ELR (cell line): ENCODE measurements around the gene OR6Y1.

Source experiments
- DNase-seq: peaks from one replicate; pipeline ENCODE4 v3.0.0-alpha.2; 2015; ENCODE audit warnings: low read depth

OR6Y1 gene

DNA sequence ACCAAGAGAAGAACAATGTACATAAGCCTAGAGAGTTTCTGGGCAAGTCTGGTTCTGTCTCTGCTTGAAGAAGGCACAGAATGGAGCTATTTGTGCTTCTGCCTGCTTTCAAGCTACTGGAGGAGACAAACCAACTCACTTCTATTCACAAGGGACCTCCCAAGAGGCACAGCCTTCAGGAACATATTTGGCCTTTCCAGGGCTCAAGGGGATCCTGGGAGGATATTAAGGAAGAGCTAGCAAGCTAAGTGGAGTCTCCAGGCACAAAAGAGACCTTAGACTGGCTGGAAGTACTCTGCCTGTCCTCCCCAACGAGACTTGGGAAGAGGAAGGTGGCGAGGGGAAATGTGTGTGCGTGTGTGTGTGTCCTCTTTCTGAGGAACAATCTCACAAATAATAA, at the start of gene OR6Y1:
OR6Y1 (minus strand) TSS at position 54 of the 400 bp plus-strand sequence. CDS start 6,300 bp downstream, outside the sequence.
- DNase-seq = no peak

DNA sequence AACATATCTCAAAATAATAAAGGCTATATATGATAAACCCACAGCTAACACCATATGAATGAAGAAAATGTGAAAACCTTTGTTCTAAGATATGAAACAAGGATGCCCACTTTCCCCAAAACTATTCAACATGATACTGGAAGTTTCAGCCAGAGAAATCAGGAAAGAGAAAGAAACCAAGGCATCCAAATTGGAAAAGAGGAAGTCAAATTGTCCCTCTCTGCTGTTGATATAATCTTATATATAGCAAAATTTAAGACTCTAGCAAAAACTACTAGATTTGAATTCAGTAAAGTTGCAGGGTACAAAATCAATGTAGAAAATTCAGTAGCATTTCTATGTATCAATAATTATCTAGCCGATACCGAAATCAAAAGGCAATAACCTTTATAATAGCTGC, 46.5 kb upstream of the OR6Y1 start:
- no peak for DNase-seq

DNA sequence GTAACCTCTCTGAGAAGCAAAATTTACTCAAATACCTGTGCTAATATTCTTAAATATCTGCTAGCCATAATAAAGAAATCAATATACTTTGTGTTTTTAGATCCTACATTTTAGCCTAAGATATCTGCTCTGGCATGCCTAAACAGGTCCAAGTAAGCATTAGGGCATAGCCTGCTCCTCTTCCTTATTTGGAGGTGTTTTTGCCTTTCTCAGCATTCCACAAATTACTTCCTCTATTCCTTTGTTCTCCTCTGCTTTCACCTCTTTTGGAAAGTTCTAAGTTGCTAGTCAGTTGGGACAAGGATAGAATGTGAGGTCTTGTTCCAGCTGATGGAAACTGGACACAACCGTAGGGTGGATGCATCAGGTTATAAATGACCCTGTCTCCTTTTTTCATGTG, 32.7 kb upstream of the OR6Y1 start:
- DNase-seq = no peak

DNA sequence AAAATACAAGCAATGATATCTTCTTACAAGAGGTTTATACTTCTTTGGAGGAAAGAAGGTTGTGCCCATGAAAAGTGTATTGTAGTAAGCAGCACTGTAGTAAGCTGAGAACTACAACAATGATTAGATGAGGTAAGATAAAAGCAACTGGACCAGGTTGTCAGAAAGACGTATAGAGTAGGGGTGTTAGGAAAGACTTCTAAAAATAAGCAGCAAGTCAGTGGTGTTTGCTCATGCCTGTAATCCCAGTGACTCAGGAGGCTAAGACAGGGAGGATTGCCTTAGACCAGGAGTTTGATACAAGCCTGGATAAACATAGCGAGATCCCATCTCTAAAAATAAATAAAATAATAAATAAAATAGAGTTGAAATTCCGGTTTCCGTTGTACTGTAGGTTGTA, 29.8 kb upstream of the OR6Y1 start:
- no peak for DNase-seq

DNA sequence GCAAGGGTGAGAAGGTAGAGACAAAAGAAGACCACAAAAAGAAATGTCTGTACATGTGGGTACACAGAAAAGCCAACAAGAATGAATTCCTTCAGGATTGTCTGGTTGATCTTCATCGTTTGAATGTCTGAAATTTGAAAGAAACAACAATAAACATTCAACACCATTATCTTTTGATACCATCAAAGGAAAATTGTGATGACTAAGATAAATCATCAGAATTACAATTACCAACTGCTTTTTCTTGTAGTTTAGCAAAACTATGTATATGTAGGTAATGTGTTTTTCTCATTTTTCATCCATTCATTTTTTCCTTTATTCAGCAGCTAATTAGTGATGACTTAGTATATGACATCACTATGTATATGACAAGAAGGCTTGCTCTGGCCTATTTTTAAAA, 25.5 kb upstream of the OR6Y1 start, which contains the start of gene OR10X1:
OR10X1 (minus strand) TSS at position 167 of the 400 bp plus-strand sequence; CDS start at position 167, 0 bp downstream.
- no peak for DNase-seq

- no peak for DNase-seq
Observed at GRCh38 chr1:158577561-158577960, 23.4 kb upstream of the OR6Y1 start.

- DNase-seq = no peak
Observed at GRCh38 chr1:158572226-158572625, 18.0 kb upstream of the OR6Y1 start.

GRCh38 chr1:158570480-158570879, 16.3 kb upstream of the OR6Y1 start, which contains the start of gene OR6P1:
Gene OR6P1, minus strand, starts transcription at chr1:158570580. Its CDS starts 6,976 bp downstream, at chr1:158563604.
- no peak for DNase-seq

DNA sequence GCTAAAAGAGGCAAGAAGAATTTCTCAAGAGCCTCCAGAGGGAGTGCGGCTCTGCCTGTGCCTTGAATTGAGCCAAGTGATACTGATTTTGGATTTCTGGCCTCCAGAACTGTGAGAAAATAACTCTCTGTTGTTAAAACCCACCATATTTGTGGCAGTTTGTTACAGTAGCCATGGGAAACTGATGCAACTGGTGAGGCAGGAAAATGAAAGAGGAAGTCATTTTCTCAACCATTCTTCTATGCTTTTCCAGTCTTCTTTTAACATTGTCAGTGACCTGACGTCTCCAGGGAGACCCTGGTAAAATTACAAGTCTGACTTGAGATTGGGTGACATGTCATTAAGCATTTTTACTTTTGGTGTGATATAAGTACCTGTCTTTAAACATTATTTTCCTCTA, 10.4 kb upstream of the OR6Y1 start:
- DNase-seq = no peak

GRCh38 chr1:158563853-158564252, 9.6 kb upstream of the OR6Y1 start:
- no peak for DNase-seq

DNA sequence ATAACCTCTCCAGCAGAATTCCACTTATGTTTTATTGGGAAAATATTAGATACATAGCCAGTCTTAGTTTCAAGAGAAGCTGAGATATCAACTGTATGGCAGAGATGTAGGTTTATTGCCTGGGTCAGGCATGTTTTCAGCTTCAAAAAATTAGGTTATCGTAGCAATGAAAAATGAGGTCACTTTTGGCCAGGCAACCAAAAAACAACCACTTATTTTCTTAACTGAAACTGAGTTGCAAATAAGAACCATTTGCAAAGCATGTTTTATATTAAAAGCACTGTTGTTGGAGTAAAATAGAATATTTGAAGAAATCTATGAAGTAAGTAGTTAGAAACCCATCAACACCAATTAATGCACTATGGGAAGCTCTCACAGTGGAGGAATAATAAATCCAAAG, 5.5 kb upstream of the OR6Y1 start:
- DNase-seq = no peak

DNA sequence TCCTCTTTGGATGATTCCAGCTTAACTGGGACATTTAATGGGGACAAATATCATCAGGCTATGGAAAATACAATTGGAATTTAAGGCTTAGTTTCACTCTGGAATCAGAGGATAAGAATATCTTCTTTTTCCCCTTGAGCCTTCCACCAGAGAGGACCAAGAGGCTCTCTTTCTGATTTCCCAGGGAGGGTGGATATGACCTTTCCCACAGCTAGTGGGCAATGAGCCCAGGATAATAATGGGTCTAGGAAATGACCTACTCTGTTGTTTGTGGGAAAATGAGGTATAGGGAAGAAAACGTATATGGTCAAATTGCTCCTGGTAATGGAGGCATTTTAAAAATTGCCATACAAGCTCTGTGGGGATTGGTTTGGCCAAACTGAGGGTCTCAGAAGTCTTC, 1.9 kb downstream of the OR6Y1 start:
- DNase-seq = no peak

GRCh38 chr1:158547533-158547932, 6.7 kb downstream of the OR6Y1 start:
- no peak for DNase-seq

DNA sequence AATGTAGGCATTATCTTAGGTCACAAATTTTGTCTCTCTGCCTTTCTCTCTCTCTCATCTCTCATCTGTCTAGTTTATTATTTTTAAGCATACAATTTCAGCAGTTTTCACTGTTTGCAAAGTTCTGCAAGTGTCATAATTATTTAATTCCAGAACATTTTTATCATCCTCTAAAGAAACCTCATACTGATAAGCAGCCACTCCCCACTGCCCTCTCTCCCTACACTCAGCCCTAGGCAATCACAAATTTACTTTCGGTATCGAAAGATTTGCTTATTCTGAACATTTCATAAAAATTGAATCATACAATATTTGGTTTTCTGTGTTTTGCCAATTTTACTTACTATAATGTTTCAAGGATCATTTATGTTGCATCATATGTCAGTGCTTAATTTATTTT, 16.6 kb downstream of the OR6Y1 start:
- no peak for DNase-seq

DNA sequence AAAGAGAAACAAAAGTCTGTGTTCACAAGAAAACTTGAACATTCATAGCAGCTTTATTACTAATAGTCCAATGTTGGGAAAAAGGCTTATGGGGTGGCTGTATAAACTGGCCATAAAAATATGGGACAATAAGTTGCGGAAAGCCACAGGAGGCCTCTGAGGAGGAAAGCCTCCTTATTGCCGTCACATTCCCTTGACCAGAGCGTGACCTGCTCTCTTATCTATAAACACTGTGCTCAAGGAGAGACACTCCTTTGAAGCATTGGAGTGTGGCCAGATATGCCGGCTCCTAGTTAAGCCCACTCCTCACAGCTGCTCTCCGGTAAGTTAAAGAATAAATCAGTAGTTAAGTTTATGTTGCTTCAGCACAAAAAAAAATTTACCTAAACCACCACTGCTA, 19.7 kb downstream of the OR6Y1 start:
- DNase-seq = no peak

DNA sequence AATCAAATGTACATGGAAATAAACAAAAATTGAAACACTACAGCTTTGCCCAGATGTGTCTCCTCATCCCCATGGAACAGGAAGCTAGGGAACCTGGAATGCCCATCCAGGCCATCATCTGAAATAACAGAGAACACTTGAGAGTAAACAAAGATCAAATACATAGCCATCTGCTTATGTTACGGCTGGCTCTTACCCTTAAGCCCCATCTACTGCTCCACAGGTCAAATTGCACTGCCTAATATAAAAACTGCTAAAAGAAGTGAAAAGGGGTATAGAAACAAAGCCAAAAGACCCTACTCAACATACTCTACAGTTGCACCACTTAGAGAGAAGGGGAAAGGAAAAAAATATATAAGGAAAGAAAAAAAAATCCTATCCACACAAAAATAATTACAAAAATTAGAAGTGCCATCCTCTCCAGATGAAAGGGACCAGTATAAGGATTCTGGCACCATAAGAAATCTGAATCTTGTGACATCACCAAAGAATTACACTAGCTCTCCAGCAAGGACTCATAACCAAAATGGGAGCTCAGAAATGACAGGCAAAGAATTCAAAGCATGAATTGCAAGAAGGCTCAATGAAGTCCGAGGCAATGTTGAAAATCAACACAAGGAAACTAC, 26.9 kb downstream of the OR6Y1 start:
- DNase-seq = peak; percentile 57

- no peak for DNase-seq
Observed at GRCh38 chr1:158521666-158522058, 32.5 kb downstream of the OR6Y1 start.

DNA sequence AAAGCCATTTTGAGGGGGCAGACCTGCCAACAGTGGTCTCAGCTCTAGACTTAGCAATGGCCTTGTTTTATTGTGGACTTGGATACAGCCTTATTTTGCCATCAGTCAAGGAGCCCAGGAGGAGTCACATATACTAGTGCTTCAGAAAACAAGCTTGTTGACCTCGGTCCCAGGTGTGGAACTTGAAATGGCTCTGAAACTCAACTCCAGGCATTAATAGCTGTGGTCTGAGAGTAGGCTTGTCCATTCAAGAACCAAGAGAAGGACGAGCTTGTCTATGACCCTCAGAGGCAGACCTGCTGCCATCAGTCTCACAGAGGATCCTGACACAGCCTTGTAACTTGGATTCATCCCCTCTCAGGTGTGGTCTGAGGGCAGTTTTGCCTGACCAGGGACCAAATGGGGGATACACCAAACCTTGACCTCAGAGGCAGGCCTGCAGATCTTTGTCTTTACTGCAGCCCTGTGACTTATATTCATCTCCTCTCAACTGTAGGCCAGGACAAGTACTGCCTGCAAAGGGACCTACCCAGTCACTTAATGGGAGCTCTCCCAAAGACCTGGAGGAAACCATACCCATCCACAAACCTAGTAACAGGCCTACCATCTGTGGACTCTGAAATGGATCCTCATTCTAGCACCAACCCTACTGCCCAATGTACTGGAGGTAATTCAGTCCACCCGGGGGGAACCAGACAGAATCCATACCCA, 33.1 kb downstream of the OR6Y1 start:
- no peak for DNase-seq

GRCh38 chr1:158520021-158520420, 34.2 kb downstream of the OR6Y1 start:
- DNase-seq = no peak

- DNase-seq = no peak
Observed at GRCh38 chr1:158516966-158517365, 37.2 kb downstream of the OR6Y1 start.

DNA sequence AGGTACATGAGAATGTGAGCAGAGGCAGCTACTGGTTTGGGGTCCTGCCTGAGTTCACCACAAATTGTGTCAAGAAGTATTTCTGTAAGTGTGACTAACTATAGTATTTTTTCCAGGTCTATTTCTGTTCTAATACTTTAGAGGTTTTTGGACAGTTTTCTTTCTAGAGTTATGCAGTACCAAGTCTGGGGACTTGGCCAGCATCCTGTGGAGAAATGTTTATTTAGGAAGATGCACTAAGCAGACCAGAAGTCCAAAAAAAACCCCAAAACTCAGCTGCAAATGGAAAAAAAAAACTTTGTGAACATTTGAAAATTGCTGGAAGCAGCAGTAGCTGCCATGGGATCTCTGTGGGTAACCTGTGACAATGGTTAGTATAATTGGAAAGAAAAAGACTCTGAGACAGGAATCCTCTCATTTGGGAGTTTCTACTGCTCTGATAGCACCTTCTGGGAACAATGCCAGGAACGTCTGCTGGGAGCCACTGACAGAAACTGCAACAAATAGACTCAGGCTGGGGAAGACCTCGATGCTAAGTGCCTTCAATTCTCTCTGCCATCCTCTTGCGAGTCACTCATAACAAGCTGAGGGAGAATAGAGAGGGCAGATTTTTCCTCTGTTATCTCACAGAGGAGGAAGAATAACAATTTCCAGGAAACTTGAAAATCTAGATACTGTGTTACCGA, 44.6 kb downstream of the OR6Y1 start:
- DNase-seq = no peak

DNA sequence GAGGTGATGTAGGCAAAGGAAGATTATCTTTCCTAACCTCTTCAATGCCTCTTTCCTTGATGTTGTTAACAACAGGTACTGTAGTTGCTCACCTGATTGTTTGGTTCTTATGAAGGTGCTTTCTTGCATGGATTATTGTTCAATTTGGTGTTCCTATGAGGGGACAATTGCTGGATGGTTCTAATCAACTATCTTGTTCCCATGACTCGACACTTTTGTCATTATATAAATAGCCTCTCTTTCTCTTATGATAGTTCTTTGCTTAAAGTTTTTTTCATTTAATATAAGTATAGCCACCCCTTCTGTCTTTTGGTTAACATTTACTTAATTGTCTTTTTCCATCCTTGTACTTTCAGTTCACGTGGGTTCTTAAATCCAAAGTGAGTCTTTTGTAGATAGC, 46.7 kb downstream of the OR6Y1 start:
- no peak for DNase-seq

DNA sequence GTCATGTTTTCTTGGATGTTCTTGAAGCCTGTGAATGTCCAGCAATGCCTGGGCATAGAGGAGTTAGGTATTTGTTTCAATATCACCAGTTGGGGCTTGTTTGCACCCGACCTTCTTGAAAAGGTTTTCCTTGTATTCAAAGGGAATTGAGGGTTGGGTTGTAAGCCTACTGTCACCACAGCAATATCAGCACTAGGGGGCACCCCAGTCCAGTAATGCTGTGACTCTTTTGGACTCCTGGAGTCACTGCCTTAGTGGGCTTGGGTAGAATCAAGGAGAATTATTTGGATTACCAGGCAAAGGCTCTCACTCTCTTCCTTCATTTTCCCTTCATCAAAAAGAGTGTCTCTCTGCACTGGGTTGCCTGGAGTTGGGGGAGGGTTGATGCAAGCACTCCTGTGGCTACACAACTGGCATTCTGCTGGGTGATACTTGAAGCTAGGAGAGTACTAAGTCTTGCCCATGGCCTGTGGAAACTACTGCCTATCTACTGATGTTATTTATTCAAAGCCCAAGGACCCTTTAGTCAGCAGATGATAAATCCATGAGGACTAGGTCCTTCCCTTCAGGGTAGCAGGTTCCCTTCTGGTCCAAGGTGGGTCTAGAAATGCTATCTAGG, 47.7 kb downstream of the OR6Y1 start:
- DNase-seq = peak; percentile 42
